CD14-positive monocyte (primary cell): ENCODE measurements around the gene TAS1R1. TPM values are rescaled to one million over a fixed set of nuclear protein-coding genes. Genes with fewer than 3 reads are reported as not detected.
A peak's percentile ranks its signal among the peaks of the same experiment; 100 is the strongest.

ENCODE experiments used
- DNase-seq, 3 donors: peaks; one replicate each; pipeline ENCODE4 v3.0.0-alpha.2; 2011 to 2022
- H2AFZ ChIP-seq: 2 replicates; pipeline ENCODE4 v1.6.0; 2012; ENCODE audit warnings: mild to moderate bottlenecking, low read depth, low read length, inconsistent platforms; ENCODE audit not compliant: insufficient read depth, poor library complexity, severe bottlenecking
- H3K27ac ChIP-seq, 2 donors: 1 replicate in 1 of 2; 2 replicates in 1 of 2; pipeline ENCODE4 v1.5.1; 2012 to 2013; ENCODE audit warnings: low read length in 2 of 2, control low read depth in 1 of 2, inconsistent platforms in 1 of 2, low read depth in 1 of 2, mild to moderate bottlenecking in 1 of 2
- H3K27me3 ChIP-seq, 2 donors: one replicate each; pipeline versions ENCODE4 v1.6.0 to v1.6.1; 2011 to 2013; ENCODE audit warnings: low read length in 2 of 2; ENCODE audit not compliant: control insufficient read depth in 2 of 2, insufficient read depth in 2 of 2
- H3K36me3 ChIP-seq, 2 donors: replicated peaks in 1 of 2; 1 replicate in 1 of 2; 2 replicates in 1 of 2; pipeline versions ENCODE4 v1.5.1 to v1.6.1; 2012 to 2013; ENCODE audit warnings: low read length in 2 of 2, control low read depth in 1 of 2, inconsistent platforms in 1 of 2, mild to moderate bottlenecking in 1 of 2; ENCODE audit not compliant: insufficient read depth in 2 of 2, control insufficient read depth in 1 of 2
- H3K4me1 ChIP-seq, 2 donors: 1 replicate in 1 of 2; 2 replicates in 1 of 2; pipeline versions ENCODE4 v1.5.1 to v1.6.1; 2012 to 2013; ENCODE audit warnings: low read length in 2 of 2, control low read depth in 1 of 2, inconsistent platforms in 1 of 2, mild to moderate bottlenecking in 1 of 2, moderate library complexity in 1 of 2; ENCODE audit not compliant: insufficient read depth in 2 of 2, control insufficient read depth in 1 of 2
- H3K4me2 ChIP-seq: replicated peaks from 2 replicates; pipeline ENCODE3; 2012; ENCODE audit warnings: low read length, moderate library complexity, mild to moderate bottlenecking; ENCODE audit not compliant: poor library complexity, severe bottlenecking; ENCODE audit errors: extremely low read depth
- H3K4me3 ChIP-seq, 3 experiments: fragments of 200-600 bp in 1 of 3; sonication (generic) in 1 of 3; replicated peaks in 1 of 3; 1 replicate in 2 of 3; 2 replicates in 1 of 3; pipeline ENCODE4 v1.5.1; 2011 to 2013; ENCODE audit warnings: low read length in 3 of 3, mild to moderate bottlenecking in 3 of 3, control low read depth in 2 of 3, low read depth in 2 of 3, inconsistent platforms in 1 of 3, moderate library complexity in 1 of 3
- H3K79me2 ChIP-seq: 2 replicates; pipeline ENCODE4 v1.6.0; 2012; ENCODE audit warnings: mild to moderate bottlenecking, control low read depth, inconsistent platforms, low read length, moderate library complexity; ENCODE audit not compliant: insufficient read depth
- H3K9ac ChIP-seq: 2 replicates; pipeline ENCODE4 v1.6.0; 2017; ENCODE audit warnings: low read length, mild to moderate bottlenecking; ENCODE audit not compliant: insufficient read depth, poor library complexity, severe bottlenecking
- H3K9me3 ChIP-seq, 2 donors: replicated peaks in 1 of 2; 1 replicate in 1 of 2; 2 replicates in 1 of 2; pipeline versions ENCODE4 v1.5.1 to v1.6.1; 2012 to 2013; ENCODE audit warnings: low read length in 2 of 2, control low read depth in 1 of 2; ENCODE audit not compliant: control insufficient read depth in 1 of 2, insufficient read depth in 1 of 2
- H4K20me1 ChIP-seq: 2 replicates; pipeline ENCODE4 v1.6.0; 2012; ENCODE audit warnings: mild to moderate bottlenecking, low read length, control low read depth, moderate library complexity; ENCODE audit not compliant: insufficient read depth
- H3K27ac Mint-ChIP-seq, 7 donors: one replicate each; pipeline ENCODE4 v1.8.0; 2020; ENCODE audit warnings: mild to moderate bottlenecking in 7 of 7, mixed read lengths in 7 of 7, moderate library complexity in 6 of 7, inconsistent platforms in 2 of 7
- H3K27me3 Mint-ChIP-seq, 3 donors: one replicate each; pipeline ENCODE4 v1.8.0; 2021 to 2022; ENCODE audit warnings: low read depth in 3 of 3, mild to moderate bottlenecking in 3 of 3, mixed read lengths in 3 of 3, moderate library complexity in 3 of 3, inconsistent platforms in 1 of 3
- H3K36me3 Mint-ChIP-seq, 2 donors: one replicate each; pipeline ENCODE4 v1.8.0; 2020; ENCODE audit warnings: mixed read lengths in 2 of 2, inconsistent platforms in 1 of 2, mild to moderate bottlenecking in 1 of 2
- H3K4me1 Mint-ChIP-seq: one replicate; pipeline ENCODE4 v1.8.0; 2020; ENCODE audit warnings: mild to moderate bottlenecking, mixed read lengths
- H3K4me3 Mint-ChIP-seq, 2 donors: one replicate each; pipeline ENCODE4 v1.8.0; 2020; ENCODE audit warnings: mild to moderate bottlenecking in 2 of 2, mixed read lengths in 2 of 2, moderate library complexity in 1 of 2
- H3K9me3 Mint-ChIP-seq, 7 donors: one replicate each; pipeline ENCODE4 v1.8.0; 2020 to 2022; ENCODE audit warnings: mixed read lengths in 7 of 7, mild to moderate bottlenecking in 6 of 7, moderate library complexity in 6 of 7, inconsistent platforms in 2 of 7
- CTCF ChIP-seq: fragments of 200-600 bp; IDR thresholded peaks from one replicate; pipeline ENCODE4 v1.8.0; 2022; ENCODE audit warnings: antibody characterized with exemption, mild to moderate bottlenecking
- WGBS: methylation state at CpG from one replicate; pipeline ENCODE4 v1.1.5; 2013; ENCODE audit warnings: missing lambda C conversion rate; ENCODE audit not compliant: insufficient coverage; 5-methylcytosine and 5-hydroxymethylcytosine counted together
- intact Hi-C, 2 donors: fragments of 100-400 bp; cut with micrococcal nuclease; formaldehyde crosslinking; loops; one replicate each; pipeline versions ENCODE4 v1.15.0 to v1.15.1; 2023
- polyA plus RNA-seq, 3 donors: library from polyadenylated mRNA; depleted of rRNA in 1 of 3; unstranded in 2 of 3; stranded (reverse) in 1 of 3; fragments of 300-500 nt in 2 of 3; fragments of >200 nt in 1 of 3; fragmentation: Illumina TruSeq in 2 of 3; gene quantifications; 1 replicate in 2 of 3; 2 replicates in 1 of 3; pipeline ENCODE4 v1.2.3, GENCODE V29; 2012 to 2021

The TAS1R1 gene
- polyA plus RNA-seq, 3 donors, result not detected

DNA sequence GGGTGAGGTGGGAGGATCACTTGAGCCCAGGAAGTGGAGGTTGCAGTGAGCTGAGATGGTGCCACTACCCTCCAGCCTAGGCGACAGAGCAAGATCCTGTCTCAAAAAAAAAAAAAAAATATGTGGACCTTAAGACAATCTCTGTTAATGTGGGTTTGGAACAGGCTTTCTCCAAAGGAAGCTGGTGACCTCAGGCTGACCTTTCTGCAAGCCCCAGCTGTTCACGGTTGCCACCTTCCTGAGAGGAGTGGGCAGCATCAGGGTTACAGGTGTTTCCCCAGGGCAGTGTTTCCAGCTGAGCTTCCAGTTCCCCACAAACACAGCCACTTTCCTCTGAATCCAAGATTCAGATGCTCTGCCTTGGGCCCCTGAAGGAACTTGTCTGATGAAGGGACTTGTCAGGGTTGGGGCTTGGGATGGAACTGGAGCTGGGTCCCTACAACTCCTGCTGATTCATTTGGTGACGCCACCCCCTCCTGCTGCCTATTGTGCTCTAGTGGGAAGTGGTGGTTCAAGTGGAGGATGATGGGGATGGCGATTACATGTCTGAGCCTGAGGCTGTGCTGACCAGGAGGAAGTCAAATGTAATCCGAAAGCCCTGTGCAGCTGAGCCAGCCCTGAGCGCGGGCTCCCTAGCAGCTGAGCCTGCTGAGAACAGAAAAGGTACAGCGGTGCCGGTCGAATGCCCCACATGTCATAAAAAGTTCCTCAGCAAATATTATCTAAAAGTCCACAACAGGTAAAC lies 26.6 kb downstream of the TAS1R1 start:
- DNase-seq, result peak; percentile 84 to 94 (median 86)
- H3K36me3 ChIP-seq, result peaks cover 8 to 19% of the 10 kb centered on the region in 2 donors
- H3K9me3 Mint-ChIP-seq, result peaks cover 0 to 3% (median 0%) of the 10 kb centered on the region in 7 donors
- H3K4me1 ChIP-seq, result peaks cover 33 to 34% of the 10 kb centered on the region in 2 donors
- no peaks in the 10 kb centered on the region for H3K9me3 ChIP-seq
- WGBS, result 9% methylated on average over 10 of the region's 10 CpGs
- peaks cover 0 to 3% (median 0%) of the 10 kb centered on the region in 3 donors for H3K27me3 Mint-ChIP-seq
- no peak for TF ChIP-seq CTCF
- H3K27me3 ChIP-seq, result no peaks in the 10 kb centered on the region
- H3K4me2 ChIP-seq, result peak overlapping the region; percentile 88
- H3K79me2 ChIP-seq, result peaks cover 49% of the 10 kb centered on the region
- H3K4me3 Mint-ChIP-seq, result peak overlapping the region; percentile 96 to 97
- peaks cover 41% of the 10 kb centered on the region for H3K4me1 Mint-ChIP-seq
- no peak overlapping the region for H2AFZ ChIP-seq
- peak overlapping the region in 1 of 3 experiments; percentile 83 for H3K4me3 ChIP-seq
- peak overlapping the region; percentile 88 to 97 for H3K27ac ChIP-seq
- peaks cover 10 to 12% of the 10 kb centered on the region in 2 donors for H3K36me3 Mint-ChIP-seq
- peaks cover 57% of the 10 kb centered on the region for H4K20me1 ChIP-seq
- H3K27ac Mint-ChIP-seq, result peak overlapping the region; percentile 91 to 100 (median 99)
- intact Hi-C loops, result loop anchor here (2.0 to 5.0 kb wide), 2 partner anchors 19 to 36 kb away; no protein-coding TSS in a partner anchor
- H3K9ac ChIP-seq, result peak overlapping the region; percentile 99

DNA sequence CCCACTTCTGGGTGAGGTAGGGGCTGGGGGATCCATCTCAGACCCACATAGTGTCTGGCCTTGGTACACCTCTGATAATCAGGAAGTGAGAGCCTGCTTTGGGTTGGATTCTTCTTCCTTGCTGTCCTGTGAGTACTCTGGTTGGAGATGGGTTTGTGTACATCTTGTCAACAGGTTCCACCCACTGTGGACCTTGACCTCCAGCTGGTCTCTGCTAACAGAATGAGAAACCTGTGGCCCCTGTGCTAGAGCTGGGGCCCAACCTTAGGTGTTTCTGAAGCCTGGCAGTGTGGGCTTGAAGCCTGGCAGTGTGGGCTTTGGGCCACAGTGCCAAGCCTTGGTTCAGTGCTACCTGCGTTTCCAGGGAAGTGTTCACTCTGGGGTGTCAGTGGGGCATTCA lies 27.3 kb downstream of the TAS1R1 start:
- Mint-ChIP-seq H3K27ac (peak overlapping the region; percentile 91 to 100 (median 99)), H3K4me1 (peaks cover 41% of the 10 kb centered on the region), H3K9me3 (peaks cover 0 to 3% (median 0%) of the 10 kb centered on the region in 7 donors), H3K36me3 (peaks cover 13 to 17% of the 10 kb centered on the region in 2 donors), H3K4me3 (peak overlapping the region; percentile 96 to 97), H3K27me3 (peaks cover 0 to 3% (median 0%) of the 10 kb centered on the region in 3 donors)
- Histone ChIP-seq H4K20me1 (peaks cover 64% of the 10 kb centered on the region), H3K4me2 (peak overlapping the region; percentile 88), H3K4me3 (peak overlapping the region in 1 of 3 experiments; percentile 83), H3K27ac (peak overlapping the region; percentile 88 to 97), H2AFZ (no peak overlapping the region), H3K36me3 (peaks cover 15 to 26% of the 10 kb centered on the region in 2 donors), H3K9me3 (no peaks in the 10 kb centered on the region), H3K27me3 (no peaks in the 10 kb centered on the region), H3K79me2 (peaks cover 49% of the 10 kb centered on the region), H3K9ac (peak overlapping the region; percentile 16), H3K4me1 (peaks cover 33 to 34% of the 10 kb centered on the region in 2 donors)
- 100% methylated on average over 1 of the region's 1 CpG for WGBS
- DNase-seq, result peak in 2 of 3 donors; percentile 19 to 36
- intact Hi-C loops, result loop anchor here in 1 of 2 donors (5.0 kb wide), 1 partner anchor 35 kb away; no protein-coding TSS in a partner anchor
- TF ChIP-seq CTCF, result no peak
